ENCODE measurements around the gene SHISA9.

The SHISA9 gene

DNA sequence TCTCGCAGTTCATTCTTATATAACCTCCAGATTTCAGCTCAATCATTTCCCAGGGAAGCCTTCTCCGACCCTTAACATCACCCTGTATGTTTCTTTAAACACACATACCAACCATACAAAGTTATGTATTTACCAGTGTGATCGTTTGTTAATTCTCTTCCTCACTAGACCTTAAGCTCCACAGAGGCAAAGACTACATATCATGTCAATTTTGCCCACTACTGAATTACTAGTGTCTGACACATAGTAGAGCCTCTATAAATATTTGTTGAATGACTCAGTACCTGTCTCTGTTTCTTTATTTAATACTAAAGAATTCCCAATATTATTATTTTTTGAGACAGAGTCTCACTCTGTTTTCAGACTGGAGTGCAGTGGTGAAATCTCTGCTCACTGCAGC is 137.2 kb downstream of the SHISA9 start:
- no peak overlapping the region for H3K4me3 ChIP-seq (ENCODE audit: low read depth, low read length)
- TF ChIP-seq, protein P1, sequence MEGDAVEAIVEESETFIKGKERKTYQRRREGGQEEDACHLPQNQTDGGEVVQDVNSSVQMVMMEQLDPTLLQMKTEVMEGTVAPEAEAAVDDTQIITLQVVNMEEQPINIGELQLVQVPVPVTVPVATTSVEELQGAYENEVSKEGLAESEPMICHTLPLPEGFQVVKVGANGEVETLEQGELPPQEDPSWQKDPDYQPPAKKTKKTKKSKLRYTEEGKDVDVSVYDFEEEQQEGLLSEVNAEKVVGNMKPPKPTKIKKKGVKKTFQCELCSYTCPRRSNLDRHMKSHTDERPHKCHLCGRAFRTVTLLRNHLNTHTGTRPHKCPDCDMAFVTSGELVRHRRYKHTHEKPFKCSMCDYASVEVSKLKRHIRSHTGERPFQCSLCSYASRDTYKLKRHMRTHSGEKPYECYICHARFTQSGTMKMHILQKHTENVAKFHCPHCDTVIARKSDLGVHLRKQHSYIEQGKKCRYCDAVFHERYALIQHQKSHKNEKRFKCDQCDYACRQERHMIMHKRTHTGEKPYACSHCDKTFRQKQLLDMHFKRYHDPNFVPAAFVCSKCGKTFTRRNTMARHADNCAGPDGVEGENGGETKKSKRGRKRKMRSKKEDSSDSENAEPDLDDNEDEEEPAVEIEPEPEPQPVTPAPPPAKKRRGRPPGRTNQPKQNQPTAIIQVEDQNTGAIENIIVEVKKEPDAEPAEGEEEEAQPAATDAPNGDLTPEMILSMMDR (IDR thresholded peaks at IDR 0.05; ENCODE audit: low read depth, low read length): no peak

DNA sequence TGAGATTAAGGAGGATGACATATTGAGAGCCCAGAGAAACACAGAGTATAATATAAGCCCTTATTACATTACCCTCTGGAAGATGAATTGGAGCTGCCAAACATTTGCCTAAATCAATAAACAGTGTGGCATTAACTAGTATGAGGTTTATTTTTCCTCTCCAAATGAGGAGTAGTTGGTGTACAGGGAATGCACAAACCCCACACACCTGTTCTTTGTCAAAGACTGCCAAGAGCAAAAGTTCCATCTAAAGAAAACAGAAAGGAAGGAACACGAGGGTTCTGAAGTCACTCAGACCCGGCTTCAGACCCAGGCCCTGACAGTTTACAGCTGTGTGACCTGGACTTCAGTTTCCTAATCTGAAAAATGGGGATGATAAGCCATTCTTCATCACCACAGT is 138.1 kb downstream of the SHISA9 start:
- no peak for DNase-seq
- H3K27me3 ChIP-seq: no peaks in the 10 kb centered on the region
- no peaks in the 10 kb centered on the region for H3K36me3 ChIP-seq
- TF ChIP-seq, protein P1 (IDR thresholded peaks at IDR 0.05; ENCODE audit: low read depth, low read length): no peak
- no peaks in the 10 kb centered on the region for H3K9me3 ChIP-seq
- no peaks in the 10 kb centered on the region for H3K4me1 ChIP-seq
- no peak overlapping the region for H3K4me3 ChIP-seq (ENCODE audit: low read depth, low read length)

More for the DNA sequence above, 137.2 kb downstream of the SHISA9 start:
- Histone ChIP-seq H3K27me3 (no peaks in the 10 kb centered on the region), H3K9me3 (no peaks in the 10 kb centered on the region), H3K4me1 (no peaks in the 10 kb centered on the region), H3K36me3 (no peaks in the 10 kb centered on the region)
- no peak for DNase-seq

DNA sequence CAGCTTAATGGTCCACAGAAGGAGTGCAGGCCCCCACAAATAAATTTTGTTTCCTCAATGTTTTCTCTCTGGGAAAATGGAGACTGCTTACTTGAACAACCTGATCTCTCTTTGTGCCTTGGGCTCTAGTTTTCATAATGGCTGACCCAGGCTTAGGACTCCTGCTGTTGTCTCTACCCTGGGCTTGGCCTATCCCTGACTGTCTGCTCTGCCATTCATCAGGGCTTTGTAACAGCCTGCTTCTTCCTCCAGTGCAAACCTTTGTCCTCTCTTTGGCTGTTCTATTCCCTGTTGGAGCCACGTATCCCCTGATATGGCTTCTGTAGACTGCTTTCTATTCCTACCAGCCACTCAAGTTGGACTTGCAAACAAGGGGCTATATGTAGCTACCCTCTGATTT is 139.8 kb downstream of the SHISA9 start:
- no peak for DNase-seq

DNA sequence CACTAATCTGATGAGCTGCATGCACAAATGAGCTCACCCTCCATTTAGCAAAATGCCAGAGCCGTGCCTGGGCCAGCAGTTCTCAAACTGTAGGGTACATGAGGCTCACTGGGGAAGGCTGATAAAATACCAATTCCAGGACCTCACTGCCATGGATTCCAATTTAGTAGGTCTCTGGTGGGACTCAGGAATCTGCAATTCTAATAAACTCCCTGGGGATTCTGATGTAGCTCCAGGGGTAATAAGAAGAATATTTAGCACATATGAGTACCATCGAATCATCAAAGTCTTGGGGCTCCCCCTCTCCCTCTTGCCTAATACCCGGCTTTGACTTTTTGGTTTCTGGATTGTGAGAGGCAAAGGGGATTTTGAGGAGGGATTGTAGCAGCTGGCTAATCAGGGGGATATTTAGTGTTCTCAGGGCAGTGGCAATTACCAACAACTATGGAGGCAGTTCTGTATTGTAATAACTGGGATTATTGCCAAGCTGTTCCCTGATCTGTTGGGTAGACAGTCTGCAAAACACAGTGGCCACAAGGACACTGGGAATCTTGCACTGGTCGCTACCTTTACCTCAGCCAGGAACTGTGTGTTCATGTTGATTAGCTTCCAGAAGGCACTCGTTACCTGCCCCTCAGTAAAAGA is 140.4 kb downstream of the SHISA9 start:
- no peak overlapping the region for H3K4me3 ChIP-seq (ENCODE audit: low read depth, low read length)
- TF ChIP-seq, protein P1 (IDR thresholded peaks at IDR 0.05; ENCODE audit: low read depth, low read length): no peak
- H3K9me3 ChIP-seq: no peaks in the 10 kb centered on the region
- no peaks in the 10 kb centered on the region for H3K27me3 ChIP-seq
- no peaks in the 10 kb centered on the region for H3K4me1 ChIP-seq
- DNase-seq: no peak
- no peaks in the 10 kb centered on the region for H3K36me3 ChIP-seq

More for the DNA sequence above, 139.8 kb downstream of the SHISA9 start:
- H3K9me3 ChIP-seq: no peaks in the 10 kb centered on the region
- no peaks in the 10 kb centered on the region for H3K36me3 ChIP-seq
- TF ChIP-seq, protein P1 (IDR thresholded peaks at IDR 0.05; ENCODE audit: low read depth, low read length): no peak
- H3K4me1 ChIP-seq: no peaks in the 10 kb centered on the region
- H3K4me3 ChIP-seq (ENCODE audit: low read depth, low read length): no peak overlapping the region
- H3K27me3 ChIP-seq: no peaks in the 10 kb centered on the region

DNA sequence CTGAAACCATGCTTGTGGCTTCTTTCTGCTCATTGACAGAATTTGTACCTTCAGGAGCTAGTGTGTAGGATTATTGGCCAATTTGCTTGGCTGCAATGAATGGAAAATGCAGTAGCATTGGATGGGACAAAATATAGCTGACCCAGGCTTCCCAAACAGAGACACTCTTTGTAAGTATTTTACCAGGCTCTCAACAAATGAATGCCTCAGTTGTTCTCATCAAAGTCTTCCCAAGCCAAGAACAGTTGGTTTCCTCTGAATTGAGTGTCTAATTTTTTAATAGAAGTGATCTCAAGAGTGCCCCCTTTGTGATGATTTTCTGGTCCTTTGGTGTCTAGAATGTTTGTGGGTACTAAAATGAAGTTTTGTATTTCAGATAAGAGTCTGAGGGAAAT is 140.9 kb downstream of the SHISA9 start:
- DNase-seq: no peak
- Histone ChIP-seq H3K4me3 (ENCODE audit: low read depth, low read length) (no peak overlapping the region), H3K36me3 (no peaks in the 10 kb centered on the region), H3K4me1 (no peaks in the 10 kb centered on the region), H3K9me3 (no peaks in the 10 kb centered on the region), H3K27me3 (no peaks in the 10 kb centered on the region)
- TF ChIP-seq, protein P1 (IDR thresholded peaks at IDR 0.05; ENCODE audit: low read depth, low read length): no peak

DNA sequence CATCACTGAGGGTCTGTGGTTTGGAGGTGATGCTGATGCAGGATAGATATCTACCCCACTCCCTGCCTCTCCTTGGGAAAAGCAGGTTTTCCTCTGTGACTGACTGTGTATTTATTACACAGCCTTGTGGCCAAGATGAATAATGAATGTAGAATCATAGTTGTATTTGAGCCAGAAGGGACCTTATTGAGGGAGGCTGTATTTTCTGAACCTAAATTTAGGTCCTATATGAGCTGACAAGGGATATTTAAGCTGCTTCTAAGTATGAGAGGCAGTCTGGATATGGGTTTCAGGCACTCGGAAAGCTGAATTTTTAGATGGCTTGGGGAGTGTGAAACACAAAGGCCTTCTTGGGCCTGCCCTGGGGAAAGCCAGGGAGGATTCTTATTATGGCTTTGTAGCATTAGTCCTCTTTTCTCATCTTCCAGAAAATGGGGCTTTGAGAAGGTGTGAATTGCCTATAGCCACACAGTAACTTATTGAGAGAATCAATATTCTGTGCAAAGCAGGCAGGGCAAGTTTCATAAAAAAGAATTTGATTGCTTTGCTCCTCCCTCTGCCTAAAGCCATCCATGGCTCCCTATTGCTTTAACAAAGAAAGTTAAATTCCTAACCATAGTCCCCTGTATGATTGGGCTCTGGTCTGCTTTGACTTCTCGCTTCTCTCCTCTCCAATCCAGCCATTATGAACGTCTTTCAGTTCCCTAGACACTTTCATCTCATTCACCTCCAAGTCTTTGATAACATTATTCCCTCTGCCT is 144.8 kb downstream of the SHISA9 start:
- H3K27me3 ChIP-seq: no peaks in the 10 kb centered on the region
- no peak overlapping the region for H3K4me3 ChIP-seq (ENCODE audit: low read depth, low read length)
- TF ChIP-seq, protein P1 (IDR thresholded peaks at IDR 0.05; ENCODE audit: low read depth, low read length): no peak
- H3K36me3 ChIP-seq: no peaks in the 10 kb centered on the region
- no peaks in the 10 kb centered on the region for H3K9me3 ChIP-seq
- DNase-seq: no peak
- no peaks in the 10 kb centered on the region for H3K4me1 ChIP-seq

Data from BE2C (cell line).